GM12864 (cell line): ENCODE results near the gene KCNK4.
A peak's percentile ranks its signal among the peaks of the same experiment; 100 is the strongest.

Experiments
- DNase-seq: peaks from one replicate; pipeline ENCODE4 v3.0.0-alpha.2; 2011; ENCODE audit warnings: low read depth
- H3K4me3 ChIP-seq: 2 replicates; pipeline ENCODE4 v1.5.1; 2011; ENCODE audit warnings: mild to moderate bottlenecking, low read depth, low read length, control low read depth
- CTCF ChIP-seq: IDR thresholded peaks from 2 replicates; pipeline ENCODE4 v1.5.1; 2011; ENCODE audit warnings: low read depth, mild to moderate bottlenecking, moderate library complexity, low read length, control low read depth, inconsistent platforms; ENCODE audit errors: missing control alignments

KCNK4 gene

DNA sequence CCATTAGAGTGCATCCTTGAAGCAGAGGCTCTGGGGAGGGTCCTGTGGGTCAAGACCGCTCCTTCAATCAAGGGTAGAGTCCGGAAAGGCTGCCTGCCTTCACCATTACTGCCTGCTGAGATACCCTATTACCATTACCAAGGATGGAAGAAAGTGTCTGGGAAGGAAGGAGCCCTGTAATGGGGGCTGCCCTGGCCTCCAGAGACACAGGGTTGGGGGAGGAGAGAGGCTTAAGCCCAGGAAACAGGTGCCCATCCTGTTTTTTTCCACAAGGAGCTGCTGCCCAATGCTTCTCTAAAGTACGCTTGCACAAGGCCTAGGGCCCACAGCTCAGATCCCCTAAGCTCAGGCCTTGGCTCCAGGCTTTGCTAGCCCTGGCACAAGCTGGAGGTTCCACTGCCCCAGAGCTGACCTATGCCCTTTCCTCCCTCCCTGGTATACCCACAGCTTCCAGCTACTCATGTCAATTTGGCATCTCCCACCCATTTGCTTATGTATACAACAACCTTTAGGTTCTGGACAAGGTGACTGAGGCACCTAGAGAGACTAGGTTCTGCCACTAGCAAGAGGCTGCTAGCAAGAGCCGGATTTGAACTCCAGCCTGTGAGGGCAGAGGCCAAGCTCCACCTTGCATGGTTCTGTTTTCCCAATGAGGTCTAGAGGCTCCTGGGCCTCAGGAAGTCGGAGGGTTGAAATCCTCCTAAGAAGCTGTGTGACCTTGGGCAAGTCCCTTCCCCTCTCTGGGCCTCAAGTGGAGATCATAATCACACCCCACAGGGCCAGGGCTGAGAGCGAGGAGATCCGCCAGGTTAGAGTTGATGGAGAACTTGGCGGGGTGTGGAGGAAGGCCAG, 41.3 kb upstream of the KCNK4 start:
- no peak for TF ChIP-seq CTCF

DNA sequence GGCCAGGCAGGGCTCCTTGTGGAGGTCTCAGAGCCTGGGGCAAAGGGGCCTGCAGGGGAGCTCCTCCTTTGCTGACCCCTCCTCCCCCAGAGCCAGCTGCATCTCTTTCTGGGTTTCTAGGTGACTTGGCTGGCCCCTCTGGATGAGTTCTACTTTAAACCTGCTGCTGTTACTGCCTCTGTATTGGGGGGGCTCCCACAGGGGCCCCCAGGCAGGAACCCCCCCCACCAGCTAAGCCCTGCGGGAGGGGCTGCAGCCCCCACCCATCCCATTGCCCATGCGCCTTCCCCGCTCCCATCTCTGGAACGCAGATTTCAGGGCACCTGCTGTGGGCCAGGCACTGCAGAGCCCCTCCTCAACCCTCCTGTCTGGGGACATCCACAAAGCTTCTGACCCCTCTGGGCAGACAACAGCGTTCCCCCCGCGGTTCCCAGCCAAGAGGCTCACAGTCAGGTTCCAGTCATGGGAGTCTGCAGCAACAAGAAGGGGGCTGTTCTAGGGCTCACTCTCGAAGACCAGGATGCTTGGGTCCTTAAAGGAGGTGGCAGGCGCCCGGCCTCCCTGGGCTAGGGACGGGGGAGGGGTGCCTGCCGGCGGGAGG, 40.6 kb upstream of the KCNK4 start:
- TF ChIP-seq CTCF: no peak
- DNase-seq: no peak

More for the DNA sequence above, 41.3 kb upstream of the KCNK4 start:
- H3K4me3 ChIP-seq: no peak overlapping the region
- no peak for DNase-seq

DNA sequence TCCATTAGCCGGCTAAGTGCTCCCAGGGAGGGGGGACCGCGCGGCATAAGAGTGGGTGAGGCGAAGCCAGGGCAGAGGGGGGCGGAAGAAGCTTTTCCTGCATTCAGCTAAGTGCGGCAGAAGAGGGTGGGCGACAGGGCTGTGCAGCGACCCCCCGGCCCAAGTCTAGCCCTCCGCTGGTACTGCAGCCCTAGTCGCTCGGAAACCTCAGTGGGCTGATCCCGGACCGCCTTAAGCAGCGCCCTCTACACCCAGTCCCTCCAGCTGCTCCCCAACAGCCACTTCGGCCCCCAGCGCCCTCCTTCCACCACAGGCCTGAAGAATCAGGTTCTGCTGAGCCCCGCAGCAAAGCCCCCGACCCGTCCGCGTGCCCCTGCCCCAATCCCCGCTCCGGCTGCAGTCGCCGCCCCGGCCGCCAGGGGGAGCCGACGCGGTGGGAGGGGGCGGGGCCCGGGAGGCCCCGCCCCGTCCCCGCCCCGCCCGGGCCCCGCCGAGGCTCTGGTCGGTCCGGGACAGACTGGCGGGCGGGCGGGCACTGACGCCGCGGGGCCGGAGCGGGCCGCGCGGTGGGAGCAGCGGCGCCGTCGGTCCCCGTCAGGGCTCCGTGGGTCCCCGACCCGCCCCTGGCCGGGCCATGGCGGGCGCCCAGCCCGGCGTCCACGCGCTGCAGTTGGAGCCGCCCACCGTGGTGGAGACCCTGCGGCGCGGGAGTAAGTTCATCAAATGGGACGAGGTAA, 39.9 kb upstream of the KCNK4 start, which contains the start of gene PLCB3:
Gene PLCB3 (plus strand): TSS at position 515 of the 737 bp plus-strand sequence. CDS start 120 bp downstream, at position 635.
- peak within 1 kb of the TSS; percentile 73 for H3K4me3 ChIP-seq
- no peak for DNase-seq
- TF ChIP-seq CTCF: peak; percentile 59

More for the DNA sequence above, 40.6 kb upstream of the KCNK4 start:
- H3K4me3 ChIP-seq: peak overlapping the region; percentile 43

- peak overlapping the region; percentile 73 for H3K4me3 ChIP-seq
- DNase-seq: no peak
- no peak for TF ChIP-seq CTCF
Observed at GRCh38 chr11:64251753-64252002, 39.4 kb upstream of the KCNK4 start.

DNA sequence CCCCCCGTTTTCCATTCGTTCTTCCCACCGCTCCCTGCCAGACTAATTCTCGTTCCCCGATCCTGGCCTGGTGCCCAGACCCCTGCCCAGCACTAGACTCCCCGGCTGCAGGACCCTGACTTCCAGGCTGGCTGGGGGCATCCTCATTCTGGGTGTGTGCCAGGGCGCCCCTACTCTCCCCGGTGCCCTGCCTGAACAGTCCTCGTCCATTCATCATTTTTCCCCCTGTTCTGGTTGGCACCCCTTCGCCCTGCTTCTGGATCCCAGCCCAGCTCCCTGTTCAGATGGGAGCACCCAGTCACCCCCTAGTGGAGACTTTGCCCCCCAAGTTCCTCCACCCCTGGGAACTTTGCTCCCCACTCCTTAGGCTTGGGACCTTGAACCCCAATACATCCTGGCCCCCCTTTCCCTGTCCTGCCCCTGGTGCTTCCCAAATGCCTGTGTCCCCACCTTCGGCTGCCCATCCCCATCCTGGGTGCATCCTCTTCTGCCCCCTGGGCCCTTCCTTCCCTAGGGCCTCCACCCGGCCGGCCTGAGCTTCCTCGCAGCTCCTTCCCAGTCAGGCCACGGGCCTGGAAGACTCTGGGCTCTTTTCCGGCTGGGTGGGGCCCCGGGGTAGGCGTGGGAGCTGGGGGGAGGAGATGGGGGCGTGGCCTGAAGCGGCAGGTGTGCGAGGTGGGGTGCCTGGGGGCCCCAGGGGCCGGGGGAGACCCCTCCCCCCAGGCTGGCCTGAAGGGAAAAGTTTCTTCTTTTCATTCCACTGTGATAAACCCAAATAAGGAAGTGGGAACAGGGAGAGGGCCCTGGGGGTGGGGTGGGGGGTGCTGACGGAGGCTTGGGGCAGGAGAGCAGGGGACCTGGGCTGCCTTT, 38.9 kb upstream of the KCNK4 start:
- no peak for DNase-seq
- peak; percentile 50 for TF ChIP-seq CTCF
- peak overlapping the region; percentile 73 for H3K4me3 ChIP-seq

DNA sequence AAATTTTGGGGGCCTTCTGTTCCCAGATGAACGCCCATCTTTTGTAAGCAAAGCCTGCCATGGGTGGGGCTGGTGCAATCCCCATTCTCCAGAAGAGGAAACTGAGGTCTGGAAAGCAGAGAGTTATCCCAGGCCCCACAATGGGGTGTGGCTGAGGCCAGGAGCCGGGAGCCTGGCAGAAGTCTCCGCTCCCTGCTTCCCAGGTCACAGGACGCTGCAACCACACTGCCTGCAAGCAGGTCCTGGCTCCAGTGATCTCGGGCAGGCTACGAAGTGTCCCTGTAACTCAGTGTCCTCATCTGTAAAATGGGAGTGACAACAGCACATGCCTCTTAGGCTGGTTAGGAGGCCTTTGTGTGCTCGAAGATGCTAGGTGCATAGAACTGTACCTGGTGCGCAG, 38.1 kb upstream of the KCNK4 start:
- TF ChIP-seq CTCF: no peak
- H3K4me3 ChIP-seq: no peak overlapping the region
- no peak for DNase-seq
